ENCODE results near the gene C2orf68. TPM values are rescaled to one million over a fixed set of nuclear protein-coding genes. Genes with fewer than 3 reads are reported as not detected.

C2orf68 gene
- total RNA-seq, 1 experiment from 2014 or later: 26.6 TPM

DNA sequence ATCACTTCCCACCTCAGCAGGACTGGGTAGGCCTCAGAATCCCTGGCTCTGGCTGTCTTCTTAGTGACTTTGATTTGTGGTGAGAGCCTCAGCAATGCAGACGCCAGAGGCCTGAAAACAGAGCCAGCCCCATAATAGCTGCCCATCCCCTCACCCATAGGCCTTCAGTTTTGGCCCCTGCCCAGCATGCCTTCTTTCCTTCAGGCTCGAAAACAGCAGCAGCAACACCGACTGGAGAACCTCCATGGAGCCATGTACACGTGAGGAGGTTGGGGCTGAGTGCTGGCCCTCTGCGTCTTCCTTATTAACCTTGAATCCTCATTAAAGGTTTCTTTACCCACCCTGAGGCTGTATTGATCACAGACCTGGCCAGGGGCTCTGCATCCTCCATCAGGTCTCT, 14.6 kb downstream of the C2orf68 start:
- CTCF ChIA-PET: no interaction called here
- Histone ChIP-seq H2AFZ (ENCODE audit: low read length) (no peak overlapping the region), H3K4me2 (ENCODE audit: low read length) (peak overlapping the region; percentile 97; the same call in 1 of the 2 replicates), H3K9me3 (ENCODE audit: low read length) (no peaks in the 10 kb centered on the region), H4K20me1 (ENCODE audit: low read length) (no peaks in the 10 kb centered on the region), H3K27ac (ENCODE audit: low read length) (no peak overlapping the region), H3K4me3 (ENCODE audit: low read length) (0 out of 2 replicates have a peak overlapping the region, but pooled peaks have one; percentile 85), H3K36me3 (ENCODE audit: low read depth, low read length) (peaks cover 13% of the 10 kb centered on the region; the same call in 1 of the 2 replicates), H3K79me2 (ENCODE audit: low read length) (peaks cover 20% of the 10 kb centered on the region), H3F3A (ENCODE audit: low read length, unreplicated experiment) (no peaks in the 10 kb centered on the region), H3K9me2 (replicated peaks; ENCODE audit: low read length) (no peaks in the 10 kb centered on the region), H3K27me3 (ENCODE audit: low read length) (no peaks in the 10 kb centered on the region), H3K9ac (ENCODE audit: low read length) (no peak overlapping the region), H3K4me1 (ENCODE audit: insufficient read depth, low read length) (peaks cover 15% of the 10 kb centered on the region; the same call in 1 of the 2 replicates)
- TF ChIP-seq EZH2phosphoT487 (IDR thresholded peaks at IDR 0.05; ENCODE audit: borderline replicate concordance, low read length) (no peak), CTCF (conservative IDR thresholded peaks at IDR 0.05; ENCODE audit: low read depth, low read length) (no peak), EZH2 (IDR thresholded peaks at IDR 0.05; ENCODE audit: low read length, unreplicated experiment) (no peak)
- POLR2A ChIA-PET (ENCODE audit: unreplicated experiment): interaction anchor here (0.6 kb wide), 1 partner anchor 228 kb away, joined by 4 read pairs; no protein-coding TSS in a partner anchor
- TSS peak; percentile 28 for BruUV-seq (replicated peaks)
- intact Hi-C loops (cut with micrococcal nuclease): no loop called here
- no peak for DNase-seq
- ATAC-seq: no peak

DNA sequence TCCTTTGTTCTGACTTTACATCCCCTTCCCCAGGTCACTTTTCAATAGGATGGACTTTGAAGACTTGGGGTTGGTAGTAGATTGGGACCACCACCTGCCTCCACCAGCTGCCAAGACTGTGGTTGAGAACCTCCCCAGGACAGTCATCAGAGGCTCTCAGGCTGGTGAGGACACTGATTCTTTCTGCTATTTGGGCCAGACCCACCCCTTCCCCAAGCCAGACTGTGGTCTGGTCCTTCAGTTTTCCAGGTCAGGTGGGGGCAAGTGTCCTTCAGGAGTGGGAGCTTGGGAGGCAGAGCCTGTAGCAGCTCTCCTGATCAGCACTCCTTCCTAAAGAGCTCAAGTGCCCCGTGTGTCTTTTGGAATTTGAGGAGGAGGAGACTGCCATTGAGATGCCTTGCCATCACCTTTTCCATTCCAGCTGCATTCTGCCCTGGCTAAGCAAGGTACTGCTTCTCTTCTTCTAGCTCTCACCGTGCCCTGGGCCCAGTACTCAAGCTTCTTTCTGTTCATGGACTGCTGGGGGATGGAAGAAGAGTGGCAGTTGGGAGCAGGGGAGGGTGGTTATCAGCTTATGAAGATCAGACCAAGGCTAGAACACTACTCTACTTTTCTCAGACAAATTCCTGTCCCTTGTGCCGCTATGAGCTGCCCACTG, 15.3 kb downstream of the C2orf68 start:
- Histone ChIP-seq H3K27me3 (ENCODE audit: low read length) (no peaks in the 10 kb centered on the region), H3K4me1 (ENCODE audit: insufficient read depth, low read length) (peaks cover 15% of the 10 kb centered on the region; the same call in 1 of the 2 replicates), H3K79me2 (ENCODE audit: low read length) (peaks cover 20% of the 10 kb centered on the region), H3K4me2 (ENCODE audit: low read length) (peak overlapping the region; percentile 97), H2AFZ (ENCODE audit: low read length) (no peak overlapping the region), H3K9ac (ENCODE audit: low read length) (peak overlapping the region; percentile 79), H3F3A (ENCODE audit: low read length, unreplicated experiment) (no peaks in the 10 kb centered on the region), H3K4me3 (ENCODE audit: low read length) (peak overlapping the region; percentile 85), H3K9me2 (replicated peaks; ENCODE audit: low read length) (no peaks in the 10 kb centered on the region), H4K20me1 (ENCODE audit: low read length) (no peaks in the 10 kb centered on the region), H3K36me3 (ENCODE audit: low read depth, low read length) (peaks cover 13% of the 10 kb centered on the region; the same call in 1 of the 2 replicates), H3K27ac (ENCODE audit: low read length) (no peak overlapping the region), H3K9me3 (ENCODE audit: low read length) (no peaks in the 10 kb centered on the region)
- POLR2A ChIA-PET (ENCODE audit: unreplicated experiment): interaction anchor here (0.6 kb wide), 1 partner anchor 227 kb away, joined by 4 read pairs; no protein-coding TSS in a partner anchor
- BruUV-seq (replicated peaks): no TSS peak
- intact Hi-C loops (cut with micrococcal nuclease): no loop called here
- no peak for TF ChIP-seq EZH2 (IDR thresholded peaks at IDR 0.05; ENCODE audit: low read length, unreplicated experiment)
- no peak for TF ChIP-seq EZH2phosphoT487 (IDR thresholded peaks at IDR 0.05; ENCODE audit: borderline replicate concordance, low read length)
- ATAC-seq (no peak), DNase-seq (no peak)
- CTCF ChIA-PET: no interaction called here

- no peak for DNase-seq
- BruUV-seq (replicated peaks): no TSS peak
- no peak for TF ChIP-seq EZH2 (IDR thresholded peaks at IDR 0.05; ENCODE audit: low read length, unreplicated experiment)
- no peak for TF ChIP-seq EZH2phosphoT487 (IDR thresholded peaks at IDR 0.05; ENCODE audit: borderline replicate concordance, low read length)
- no peak for TF ChIP-seq CTCF (conservative IDR thresholded peaks at IDR 0.05; ENCODE audit: low read depth, low read length)
- peaks cover 20% of the 10 kb centered on the region for H3K79me2 ChIP-seq (ENCODE audit: low read length)
- H3K36me3 ChIP-seq (ENCODE audit: low read depth, low read length): peaks cover 13% of the 10 kb centered on the region; the same call in 1 of the 2 replicates
- peak overlapping the region; percentile 75 for H2AFZ ChIP-seq (ENCODE audit: low read length)
- intact Hi-C loops (cut with micrococcal nuclease): no loop called here
- no peaks in the 10 kb centered on the region for H3K9me2 ChIP-seq (replicated peaks; ENCODE audit: low read length)
- H4K20me1 ChIP-seq (ENCODE audit: low read length): no peaks in the 10 kb centered on the region
- POLR2A ChIA-PET (ENCODE audit: unreplicated experiment): interaction anchor here (1.5 kb wide), 1 partner anchor 16 kb away, joined by 4 read pairs; the partner anchor contains the start of gene C2orf68
- H3K27ac ChIP-seq (ENCODE audit: low read length): peak overlapping the region; percentile 33
- H3K4me1 ChIP-seq (ENCODE audit: insufficient read depth, low read length): peaks cover 15% of the 10 kb centered on the region; the same call in 1 of the 2 replicates
- peak overlapping the region; percentile 85 for H3K4me3 ChIP-seq (ENCODE audit: low read length)
- peak overlapping the region; percentile 79 for H3K9ac ChIP-seq (ENCODE audit: low read length)
- H3F3A ChIP-seq (ENCODE audit: low read length, unreplicated experiment): no peaks in the 10 kb centered on the region
- no peaks in the 10 kb centered on the region for H3K27me3 ChIP-seq (ENCODE audit: low read length)
- CTCF ChIA-PET: interaction anchor here (0.7 kb wide), 1 partner anchor 242 kb away, joined by 3 read pairs; no protein-coding TSS in a partner anchor
- H3K4me2 ChIP-seq (ENCODE audit: low read length): peak overlapping the region; percentile 97
- no peaks in the 10 kb centered on the region for H3K9me3 ChIP-seq (ENCODE audit: low read length)
- peak; percentile 11 for ATAC-seq
These were observed 15.9 kb downstream of the C2orf68 start for GRCh38 chr2:85596026-85596333.
